SH-SY5Y (cell line): ENCODE data around the gene RPRD1B.

Experiments used
- GATA2 ChIP-seq: IDR thresholded peaks from 2 replicates; pipeline ENCODE4 v1.6.1; 2011; ENCODE audit warnings: mild to moderate bottlenecking, low read depth, low read length
- GATA3 ChIP-seq: IDR thresholded peaks from 2 replicates; pipeline ENCODE4 v1.6.1; 2011; ENCODE audit warnings: low read depth, mild to moderate bottlenecking, low read length, moderate library complexity

DNA sequence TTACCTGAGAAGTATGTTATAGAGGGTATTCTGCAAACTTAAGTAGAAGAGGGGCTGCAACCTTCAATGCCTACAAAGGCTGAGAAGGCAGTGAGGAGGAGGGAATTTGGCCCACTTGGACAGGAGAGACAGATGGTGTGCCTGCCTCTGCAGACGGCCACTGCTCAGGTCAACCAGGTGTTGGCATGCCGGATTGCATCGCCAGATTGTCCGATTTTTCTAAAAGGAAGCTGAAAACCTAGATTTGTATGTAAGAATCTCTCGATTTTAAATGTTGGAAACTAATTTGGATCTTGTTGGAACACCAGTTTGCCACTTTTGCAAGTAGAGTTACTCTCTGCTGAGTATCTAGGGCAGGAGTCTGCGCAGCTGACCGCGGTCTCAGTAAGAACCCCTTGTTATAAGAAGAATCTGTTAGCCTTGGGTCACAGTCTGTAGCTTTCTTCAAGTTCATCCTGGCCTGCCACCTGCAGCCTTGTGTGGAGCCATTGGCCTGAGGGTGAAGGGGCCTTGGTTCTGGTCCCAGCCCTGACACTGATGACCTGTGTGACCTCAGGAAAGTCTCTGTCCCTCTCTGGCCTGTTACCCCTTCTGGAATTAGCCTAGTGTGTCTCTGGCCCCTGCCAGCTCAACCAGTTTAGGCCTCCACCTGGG, 77.1 kb downstream of the RPRD1B start:
- no peak for TF ChIP-seq GATA2
- no peak for TF ChIP-seq GATA3
